ENCODE data around the gene LRRC45. TPM values are rescaled to one million over a fixed set of nuclear protein-coding genes. Genes with fewer than 3 reads are reported as not detected.

The LRRC45 gene
- total and polyA plus RNA-seq, 9 of the 15 experiments (the other 6 are each of a cell fraction or from before 2014, with no cell fraction given): 3.5 to 21.5 (median 11.2) TPM; not detected in 2

GRCh38 chr17:82053556-82054263, 30.6 kb downstream of the LRRC45 start:
- Histone ChIP-seq H2AFZ (ENCODE audit: low read depth, low read length) (no peak overlapping the region), H3K4me1 (replicated peaks in 1 of 2; ENCODE audit: control insufficient read depth in 2 of 2, insufficient read depth in 2 of 2, low read length in 2 of 2) (peaks cover 6 to 92% of the 10 kb centered on the region in 2 experiments; a peak in 3 of 5 replicates), H3K9me3 (replicated peaks; ENCODE audit: control insufficient read depth, insufficient read depth, low read depth, low read length) (no peaks in the 10 kb centered on the region), H3K4me3 (no peak overlapping the region; the same call in 1 of the 2 replicates), H3K27me3 (ENCODE audit: control insufficient read depth in 2 of 2, insufficient read depth in 2 of 2, low read length in 2 of 2) (no peaks in the 10 kb centered on the region), H3K79me2 (ENCODE audit: control insufficient read depth, insufficient read depth, low read length) (peaks cover 28% of the 10 kb centered on the region), H3K9me1 (ENCODE audit: control insufficient read depth, insufficient read depth, low read length) (no peaks in the 10 kb centered on the region), H3K4me2 (ENCODE audit: insufficient read depth, low read length) (no peak overlapping the region), H3K36me3 (ENCODE audit: control insufficient read depth, insufficient read depth, low read length) (peaks cover 78% of the 10 kb centered on the region; the same call in 2 of the 3 replicates), H4K20me1 (replicated peaks; ENCODE audit: control insufficient read depth, insufficient read depth, low read length) (0 out of 2 replicates have a peak, but pooled peaks cover 11% of the 10 kb centered on the region), H3K27ac (ENCODE audit: extremely low read depth, low read depth, low read length) (no peak overlapping the region), H3K9ac (ENCODE audit: insufficient read depth in 1 of 2, low read depth in 2 of 2, low read length in 2 of 2) (peak overlapping the region; percentile 80 to 97; a peak in 2 of 4 replicates)
- TF ChIP-seq, protein P1, sequence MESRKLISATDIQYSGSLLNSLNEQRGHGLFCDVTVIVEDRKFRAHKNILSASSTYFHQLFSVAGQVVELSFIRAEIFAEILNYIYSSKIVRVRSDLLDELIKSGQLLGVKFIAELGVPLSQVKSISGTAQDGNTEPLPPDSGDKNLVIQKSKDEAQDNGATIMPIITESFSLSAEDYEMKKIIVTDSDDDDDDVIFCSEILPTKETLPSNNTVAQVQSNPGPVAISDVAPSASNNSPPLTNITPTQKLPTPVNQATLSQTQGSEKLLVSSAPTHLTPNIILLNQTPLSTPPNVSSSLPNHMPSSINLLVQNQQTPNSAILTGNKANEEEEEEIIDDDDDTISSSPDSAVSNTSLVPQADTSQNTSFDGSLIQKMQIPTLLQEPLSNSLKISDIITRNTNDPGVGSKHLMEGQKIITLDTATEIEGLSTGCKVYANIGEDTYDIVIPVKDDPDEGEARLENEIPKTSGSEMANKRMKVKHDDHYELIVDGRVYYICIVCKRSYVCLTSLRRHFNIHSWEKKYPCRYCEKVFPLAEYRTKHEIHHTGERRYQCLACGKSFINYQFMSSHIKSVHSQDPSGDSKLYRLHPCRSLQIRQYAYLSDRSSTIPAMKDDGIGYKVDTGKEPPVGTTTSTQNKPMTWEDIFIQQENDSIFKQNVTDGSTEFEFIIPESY (CRISPR knock-in tag; IDR thresholded peaks at IDR 0.05): peak; percentile 66
- no peak for TF ChIP-seq SAFB2 (IDR thresholded peaks at IDR 0.05; ENCODE audit: borderline replicate concordance, low read depth, low read length, severe bottlenecking)
- DNase-seq (ENCODE audit: extremely low read depth in 1 of 4, low spot score in 3 of 4) (no peak), FAIRE-seq (no peak), ATAC-seq (no peak)
- WGBS (ENCODE audit: insufficient coverage, low coverage, missing lambda C conversion rate): 91% methylated on average over 22 of the region's 28 CpGs
- intact Hi-C loops (cut with micrococcal nuclease): no loop called here
- POLR2A ChIA-PET: interaction anchor here (0.6 to 1.6 kb wide), 4 partner anchors 9 to 731 kb away, joined by 3 to 11 read pairs (median 4); partner anchors contain the start of gene DCXR
- CTCF ChIA-PET (ENCODE audit: low intra/inter-chr PET ratio): no interaction called here
- in situ Hi-C loops (cut with MboI): no loop called here
- no TSS peak for BruUV-seq (replicated peaks)
